Ascending aorta (tissue), 2 donors: Measurements from ENCODE around the gene CELA3A. TPM values are rescaled to one million over a fixed set of nuclear protein-coding genes. Genes with fewer than 3 reads are reported as not detected.
"Not testable (repeated sequence)": the region's sequence is repeated elsewhere in the genome, so short reads cannot be mapped to it uniquely, and the experiment has no call there.

Experiments used
- DNase-seq, 2 donors: peaks; one replicate each; pipeline ENCODE4 v3.0.0-alpha.2; 2019; ENCODE audit warnings: low spot score in 2 of 2
- H3K27ac ChIP-seq, 2 donors: fragments of 200-600 bp; sonication (generic); one replicate each; pipeline ENCODE4 v1.5.1; 2016 to 2017; ENCODE audit warnings: mild to moderate bottlenecking in 1 of 2
- H3K27me3 ChIP-seq: fragments of 200-600 bp; sonication (generic); one replicate; pipeline ENCODE4 v1.5.1; 2017
- H3K36me3 ChIP-seq, 2 donors: fragments of 200-600 bp; sonication (generic); one replicate each; pipeline ENCODE4 v1.5.1; 2016
- H3K4me1 ChIP-seq, 2 donors: fragments of 200-600 bp; sonication (generic); one replicate each; pipeline ENCODE4 v1.5.1; 2016 to 2017; ENCODE audit warnings: mild to moderate bottlenecking in 1 of 2
- H3K4me3 ChIP-seq, 2 donors: fragments of 200-600 bp; sonication (generic); one replicate each; pipeline ENCODE4 v1.5.1; 2016 to 2017; ENCODE audit warnings: mild to moderate bottlenecking in 1 of 2
- H3K9me3 ChIP-seq, 2 donors: fragments of 200-600 bp; sonication (generic); one replicate each; pipeline ENCODE4 v1.5.1; 2016
- intact Hi-C: fragments of 100-400 bp; cut with DNase I; formaldehyde crosslinking; loops from one replicate; pipeline ENCODE4 v1.15.1; 2023
- total RNA-seq: library from RNA; depleted of rRNA; stranded (reverse); fragments of >200 nt; gene quantifications from one replicate; pipeline ENCODE4 v1.1.0, GENCODE V29; 2016
- TF ChIP-seq, protein P1 (sequence below), 3 experiments: fragments of 200-600 bp in 2 of 3; fragments of 450-650 bp in 1 of 3; sonication (generic) in 2 of 3; IDR thresholded peaks; one replicate each; pipeline ENCODE4 v1.5.1; 2016 to 2019; ENCODE audit warnings: antibody characterized with exemption in 3 of 3, mild to moderate bottlenecking in 1 of 3, moderate library complexity in 1 of 3

The CELA3A gene
- total RNA-seq, 1 donor from 2014 or later: not detected

DNA sequence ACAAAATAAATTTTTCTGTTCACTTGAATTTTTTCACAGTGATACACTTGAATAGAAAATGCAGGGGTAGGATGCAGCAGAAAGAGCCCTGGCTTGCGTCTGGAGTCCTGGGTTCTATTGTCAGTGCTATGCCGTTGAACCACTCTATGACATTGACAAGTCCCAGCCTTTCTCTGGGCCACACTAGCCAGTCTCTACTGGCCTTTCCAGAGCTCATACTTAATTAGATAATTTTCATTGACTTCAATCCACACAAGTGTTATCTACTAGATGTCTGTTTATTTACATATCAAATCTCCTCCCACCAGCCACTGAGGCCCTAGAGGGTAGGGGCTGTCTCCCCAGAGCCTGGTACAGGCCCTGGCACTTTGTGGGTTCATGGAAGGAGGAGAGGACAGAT is 40.1 kb upstream of the CELA3A start:
- intact Hi-C loops: loop anchor here (5.0 kb wide), 1 partner anchor 179 kb away; the partner anchor contains the start of gene USP48
- Histone ChIP-seq H3K9me3 (no peaks in the 10 kb centered on the region), H3K4me3 (no peak overlapping the region), H3K27me3 (no peaks in the 10 kb centered on the region), H3K27ac (no peak overlapping the region), H3K36me3 (no peaks in the 10 kb centered on the region), H3K4me1 (peaks cover 11% of the 10 kb centered on the region in 2 donors)
- TF ChIP-seq, protein P1, sequence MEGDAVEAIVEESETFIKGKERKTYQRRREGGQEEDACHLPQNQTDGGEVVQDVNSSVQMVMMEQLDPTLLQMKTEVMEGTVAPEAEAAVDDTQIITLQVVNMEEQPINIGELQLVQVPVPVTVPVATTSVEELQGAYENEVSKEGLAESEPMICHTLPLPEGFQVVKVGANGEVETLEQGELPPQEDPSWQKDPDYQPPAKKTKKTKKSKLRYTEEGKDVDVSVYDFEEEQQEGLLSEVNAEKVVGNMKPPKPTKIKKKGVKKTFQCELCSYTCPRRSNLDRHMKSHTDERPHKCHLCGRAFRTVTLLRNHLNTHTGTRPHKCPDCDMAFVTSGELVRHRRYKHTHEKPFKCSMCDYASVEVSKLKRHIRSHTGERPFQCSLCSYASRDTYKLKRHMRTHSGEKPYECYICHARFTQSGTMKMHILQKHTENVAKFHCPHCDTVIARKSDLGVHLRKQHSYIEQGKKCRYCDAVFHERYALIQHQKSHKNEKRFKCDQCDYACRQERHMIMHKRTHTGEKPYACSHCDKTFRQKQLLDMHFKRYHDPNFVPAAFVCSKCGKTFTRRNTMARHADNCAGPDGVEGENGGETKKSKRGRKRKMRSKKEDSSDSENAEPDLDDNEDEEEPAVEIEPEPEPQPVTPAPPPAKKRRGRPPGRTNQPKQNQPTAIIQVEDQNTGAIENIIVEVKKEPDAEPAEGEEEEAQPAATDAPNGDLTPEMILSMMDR (IDR thresholded peaks at IDR 0.05): no peak
- no peak for DNase-seq

DNA sequence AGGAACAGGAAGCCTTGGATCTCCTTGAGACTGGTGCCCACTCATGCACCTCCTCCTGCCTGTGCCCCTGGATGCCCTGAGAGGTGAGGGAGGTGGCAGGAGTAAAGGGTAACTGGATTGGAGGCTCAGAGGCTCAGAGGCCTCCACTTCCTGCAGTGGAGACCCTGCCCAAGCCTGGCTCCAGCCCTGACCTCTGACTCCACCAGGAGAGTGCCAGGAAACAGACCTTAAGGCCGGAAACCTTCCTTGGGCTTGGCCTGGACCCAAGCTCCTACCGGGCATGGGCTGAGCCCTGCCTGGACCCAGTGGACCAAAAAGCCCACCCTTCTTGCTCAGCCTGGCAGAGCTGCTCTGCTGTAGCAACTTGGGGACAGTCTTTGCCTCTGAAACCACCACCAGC is 39.7 kb upstream of the CELA3A start:
- Histone ChIP-seq H3K9me3 (no peaks in the 10 kb centered on the region), H3K36me3 (no peaks in the 10 kb centered on the region), H3K27ac (no peak overlapping the region), H3K4me3 (no peak overlapping the region), H3K4me1 (peaks cover 7 to 8% of the 10 kb centered on the region in 2 donors), H3K27me3 (no peaks in the 10 kb centered on the region)
- TF ChIP-seq, protein P1 (IDR thresholded peaks at IDR 0.05): no peak
- no peak for DNase-seq
- intact Hi-C loops: loop anchor here (5.0 kb wide), 1 partner anchor 179 kb away; the partner anchor contains the start of gene USP48

DNA sequence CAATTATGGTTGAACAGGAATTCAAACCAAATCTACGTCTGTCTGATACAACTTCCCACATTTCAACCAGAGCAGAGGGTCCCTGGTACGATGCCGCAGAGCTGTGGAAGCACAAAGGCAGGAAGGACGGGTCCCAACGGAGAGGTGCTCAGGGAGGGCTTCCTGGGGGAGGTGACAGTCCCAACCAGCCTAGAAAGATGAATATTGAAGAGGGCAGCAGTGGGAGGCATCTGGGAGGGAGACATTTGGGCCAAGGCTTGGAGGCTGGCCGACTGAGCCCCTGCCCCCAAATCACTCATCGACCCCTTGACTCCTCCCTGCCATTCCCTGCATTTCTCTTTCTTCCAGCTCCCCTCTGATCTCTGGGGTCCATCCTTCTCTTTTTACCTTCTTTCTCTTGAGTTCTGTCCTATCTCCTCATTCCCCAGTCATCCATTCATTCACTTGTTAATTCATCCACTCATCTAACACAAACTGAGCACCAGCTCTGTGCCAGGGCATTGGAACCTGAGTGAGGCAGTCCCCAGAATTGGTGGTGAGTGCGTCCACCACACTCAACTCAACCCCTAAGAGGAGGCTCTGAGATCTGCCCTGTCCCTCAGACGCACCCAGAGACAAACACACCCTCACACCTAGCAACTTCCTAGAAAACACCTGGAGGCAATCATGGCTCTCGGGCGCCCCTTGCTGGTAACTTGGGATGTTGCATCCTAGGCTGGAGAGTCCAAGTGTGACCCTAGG is 37.8 kb upstream of the CELA3A start:
- TF ChIP-seq, protein P1 (IDR thresholded peaks at IDR 0.05): peak; percentile 89 to 95 (median 92)
- intact Hi-C loops: loop anchor here (1.0 to 5.0 kb wide), 4 partner anchors 25 to 181 kb away; partner anchors contain the start of gene USP48
- Histone ChIP-seq H3K4me1 (no peaks in the 10 kb centered on the region), H3K27me3 (no peaks in the 10 kb centered on the region), H3K27ac (no peak overlapping the region), H3K4me3 (no peak overlapping the region), H3K9me3 (no peaks in the 10 kb centered on the region), H3K36me3 (no peaks in the 10 kb centered on the region)
- peak in 1 of 2 donors; percentile 89 for DNase-seq

DNA sequence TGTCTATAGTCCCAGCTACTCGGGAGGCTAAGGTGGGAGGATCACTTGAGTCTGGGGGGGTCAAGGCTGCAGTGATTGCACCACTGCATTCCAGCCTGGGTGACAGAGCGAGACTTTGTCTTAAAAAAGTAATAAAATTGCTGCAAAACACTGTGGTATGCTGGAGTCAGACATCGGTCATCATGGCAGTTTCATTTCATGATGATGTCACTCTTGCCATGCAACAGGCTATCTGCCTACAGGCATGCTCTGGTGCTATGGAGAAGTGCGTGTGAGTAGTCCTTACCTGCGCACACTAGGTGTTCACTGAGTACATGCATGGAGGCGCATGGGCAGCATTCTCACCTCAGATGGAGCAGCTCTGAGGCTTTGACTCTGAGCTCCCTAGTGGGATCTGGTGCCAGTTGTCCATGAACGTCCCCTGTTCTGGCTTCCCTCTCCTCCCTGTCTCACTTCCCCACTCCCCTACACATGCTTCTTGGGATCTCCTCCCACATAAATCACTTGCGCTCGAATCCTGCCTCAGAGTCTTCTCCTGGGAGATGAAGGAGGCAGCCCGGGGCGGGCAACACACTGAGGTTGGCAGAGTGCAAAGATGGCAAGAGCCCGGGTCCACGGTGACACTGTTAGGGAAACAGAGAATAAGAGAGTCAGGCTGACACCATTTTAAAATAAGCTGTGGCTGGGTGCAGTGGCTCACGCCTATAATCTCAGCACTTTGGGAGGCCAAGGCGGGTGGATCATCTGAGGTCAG is 35.0 kb upstream of the CELA3A start:
- TF ChIP-seq, protein P1 (IDR thresholded peaks at IDR 0.05): no peak
- no peaks in the 10 kb centered on the region for H3K9me3 ChIP-seq
- H3K4me1 ChIP-seq: no peaks in the 10 kb centered on the region
- H3K27me3 ChIP-seq: no peaks in the 10 kb centered on the region
- DNase-seq: no peak
- intact Hi-C loops: no loop called here
- no peak overlapping the region for H3K4me3 ChIP-seq
- H3K36me3 ChIP-seq: no peaks in the 10 kb centered on the region
- no peak overlapping the region for H3K27ac ChIP-seq

DNA sequence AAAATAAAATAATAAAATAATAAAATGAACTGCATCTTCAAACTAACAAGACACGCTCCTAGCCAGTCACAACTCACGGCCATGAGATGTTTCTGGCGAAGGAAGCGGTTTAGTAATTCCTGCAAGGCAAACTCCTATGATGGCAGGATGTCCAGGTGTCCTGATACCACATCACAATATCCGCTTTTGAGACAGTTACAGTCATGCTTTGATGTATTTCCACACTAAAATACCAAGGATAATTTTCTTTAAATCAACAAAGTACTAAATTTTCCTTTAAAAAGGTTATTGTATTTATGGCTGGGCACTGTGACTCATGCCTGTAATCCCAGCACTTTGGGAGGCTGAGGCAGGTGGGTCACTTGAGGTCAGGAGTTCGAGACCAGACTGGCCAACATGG is 34.2 kb upstream of the CELA3A start:
- H3K36me3 ChIP-seq, H3K9me3 ChIP-seq, H3K4me3 ChIP-seq, H3K4me1 ChIP-seq, intact Hi-C loops, H3K27ac ChIP-seq, DNase-seq, H3K27me3 ChIP-seq: not testable (repeated sequence)

DNA sequence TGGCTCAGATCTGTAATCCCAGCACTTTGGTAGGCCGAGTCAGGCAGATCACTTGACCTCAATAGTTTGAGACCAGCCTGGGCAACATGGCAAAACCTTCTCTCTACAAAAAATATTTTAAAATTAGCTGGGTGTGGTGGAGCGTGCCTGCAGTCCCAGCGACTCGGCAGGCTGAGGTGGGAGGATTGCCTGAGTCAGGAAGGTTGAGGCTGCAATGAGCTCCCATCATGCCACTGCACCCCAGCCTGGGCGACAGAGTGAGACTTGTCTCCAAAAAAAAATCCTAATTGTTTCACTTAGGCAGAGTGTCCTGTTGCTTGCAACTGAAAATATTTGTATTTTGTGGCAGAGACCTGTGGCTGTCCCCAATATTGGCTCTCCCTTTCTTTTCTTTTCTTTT is 32.4 kb upstream of the CELA3A start:
- H3K27ac ChIP-seq, DNase-seq, H3K9me3 ChIP-seq, H3K4me3 ChIP-seq, H3K4me1 ChIP-seq, intact Hi-C loops, H3K36me3 ChIP-seq, H3K27me3 ChIP-seq: not testable (repeated sequence)

DNA sequence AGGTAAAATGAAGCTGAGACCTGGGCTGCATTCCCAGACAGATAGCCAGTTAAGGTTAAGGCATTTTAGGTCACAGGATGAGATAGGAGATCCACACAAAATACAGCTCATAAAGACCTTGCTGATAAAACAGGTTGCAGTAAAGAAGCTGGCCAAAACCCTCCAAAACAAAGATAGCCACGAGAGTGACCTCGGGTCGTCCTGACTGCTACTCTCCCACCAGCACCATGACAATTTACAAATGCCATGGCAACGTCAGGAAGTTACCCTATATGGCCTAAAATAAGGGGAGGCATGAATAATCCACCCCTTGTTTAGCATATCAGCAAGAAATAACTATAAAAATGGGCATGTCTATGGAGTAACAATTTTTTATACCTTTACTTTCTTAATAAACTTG is 30.9 kb upstream of the CELA3A start:
- intact Hi-C loops, H3K9me3 ChIP-seq, H3K27me3 ChIP-seq, DNase-seq, H3K4me1 ChIP-seq, H3K36me3 ChIP-seq, H3K4me3 ChIP-seq, H3K27ac ChIP-seq: not testable (repeated sequence)

DNA sequence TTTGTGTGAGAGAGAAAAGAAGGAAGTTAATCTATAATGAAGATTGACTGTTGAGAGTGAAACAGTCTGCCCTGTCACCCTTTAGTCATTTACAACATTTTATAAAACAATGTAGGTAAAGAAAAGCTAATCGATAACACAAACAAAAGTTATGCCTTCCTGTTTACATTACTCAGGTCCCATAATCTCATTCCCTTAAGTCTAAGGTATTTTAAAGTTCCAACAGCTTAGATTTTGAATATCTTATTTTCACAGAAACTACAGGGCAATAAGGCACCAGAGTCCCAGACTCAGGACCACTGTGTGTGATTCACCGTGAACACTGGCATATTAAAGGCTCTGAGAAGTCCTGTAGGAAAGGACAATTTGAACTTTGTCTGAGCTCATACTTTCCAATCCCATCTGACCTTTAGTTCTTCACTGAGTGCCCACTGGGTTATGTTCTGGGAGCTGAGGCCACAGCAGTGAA is 28.4 kb upstream of the CELA3A start:
- H3K4me1 ChIP-seq, H3K4me3 ChIP-seq, DNase-seq, H3K9me3 ChIP-seq, intact Hi-C loops, H3K27ac ChIP-seq, H3K27me3 ChIP-seq, H3K36me3 ChIP-seq: not testable (repeated sequence)

DNA sequence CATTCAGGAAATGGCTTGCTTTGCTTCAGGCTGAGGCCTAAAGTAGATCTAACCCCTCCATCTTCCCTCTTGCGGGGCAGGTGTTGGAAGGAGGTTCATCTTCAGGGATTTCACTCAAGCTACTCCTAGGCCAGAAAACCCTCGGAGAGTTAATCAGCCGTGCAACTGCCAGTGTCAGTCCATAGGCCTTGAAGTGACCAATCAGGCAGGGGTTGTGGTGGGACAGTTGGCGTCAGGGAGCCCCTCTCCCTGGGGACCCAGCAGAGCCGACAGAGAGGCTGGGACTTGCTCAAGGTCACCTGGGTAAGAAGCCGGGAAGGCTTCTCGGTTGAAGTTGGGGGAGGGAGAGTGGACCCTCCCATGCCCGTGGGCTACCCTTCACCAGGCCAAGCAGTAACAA is 27.5 kb upstream of the CELA3A start:
- H3K27me3 ChIP-seq, H3K27ac ChIP-seq, intact Hi-C loops, H3K36me3 ChIP-seq, DNase-seq, H3K9me3 ChIP-seq, H3K4me1 ChIP-seq, H3K4me3 ChIP-seq: not testable (repeated sequence)

DNA sequence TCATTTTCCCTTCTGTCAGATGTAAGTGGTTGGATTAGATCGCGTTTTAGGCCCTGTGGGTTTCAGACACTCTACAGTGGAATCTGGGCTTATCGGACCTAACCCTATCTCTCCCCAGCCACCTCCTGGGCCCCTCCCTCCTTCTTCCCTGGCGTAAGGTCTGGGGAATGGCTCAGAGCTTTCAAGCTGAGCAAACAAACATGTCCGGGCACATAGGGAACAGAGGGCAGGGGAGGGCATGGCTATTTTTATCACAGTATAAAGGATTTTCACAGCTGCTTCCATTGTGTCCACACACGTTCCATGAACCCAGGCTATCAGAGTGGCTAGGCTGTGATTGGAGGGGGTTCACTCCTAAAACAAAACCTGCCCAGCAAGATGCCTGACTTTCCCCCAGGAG is 26.8 kb upstream of the CELA3A start:
- H3K4me1 ChIP-seq, DNase-seq, H3K27ac ChIP-seq, H3K36me3 ChIP-seq, H3K4me3 ChIP-seq, intact Hi-C loops, H3K27me3 ChIP-seq, H3K9me3 ChIP-seq: not testable (repeated sequence)
